Measurements from ENCODE around the gene KIT.

KIT gene

GRCh38 chr4:54661169-54661568, 3.4 kb downstream of the KIT start:
- no peak for DNase-seq

DNA sequence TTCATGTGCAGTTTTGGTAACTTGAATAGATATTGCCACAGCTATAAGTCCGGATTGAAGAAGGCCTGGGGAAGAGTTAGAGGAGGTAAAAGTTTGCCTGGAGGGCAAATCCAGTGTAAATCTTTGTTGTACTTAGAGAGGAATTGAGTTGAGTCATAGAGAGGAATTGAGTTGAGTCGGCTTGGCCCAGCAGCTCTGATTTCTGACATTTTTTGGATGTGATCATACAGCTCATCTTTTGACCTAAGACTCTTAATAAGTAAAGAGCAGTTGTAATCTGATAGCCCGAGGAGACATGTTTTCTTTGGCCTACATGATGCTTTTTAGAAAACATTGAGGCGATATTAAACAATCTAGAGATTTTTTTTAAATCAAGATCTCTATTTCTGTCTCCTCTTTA, 3.9 kb downstream of the KIT start:
- no peak for DNase-seq

DNA sequence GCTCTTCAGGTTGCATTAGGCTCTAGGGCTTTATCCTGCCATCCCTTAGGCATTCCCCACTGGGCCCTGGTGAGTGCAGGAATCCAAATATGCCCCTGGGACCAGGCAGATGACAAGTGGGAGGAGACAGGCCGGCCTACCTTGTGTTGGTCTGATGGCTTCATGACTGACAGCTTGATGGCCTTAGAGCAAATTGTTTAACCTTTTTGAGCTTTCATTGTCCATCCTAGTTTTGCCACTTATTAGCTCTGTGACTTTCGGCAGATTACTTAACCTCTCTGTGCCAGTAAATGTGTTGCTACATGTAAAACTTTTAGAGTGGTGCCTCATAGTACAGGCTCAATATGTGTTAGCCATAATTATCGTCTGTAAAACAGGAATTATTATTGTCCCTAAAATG, 4.4 kb downstream of the KIT start:
- no peak for DNase-seq

DNA sequence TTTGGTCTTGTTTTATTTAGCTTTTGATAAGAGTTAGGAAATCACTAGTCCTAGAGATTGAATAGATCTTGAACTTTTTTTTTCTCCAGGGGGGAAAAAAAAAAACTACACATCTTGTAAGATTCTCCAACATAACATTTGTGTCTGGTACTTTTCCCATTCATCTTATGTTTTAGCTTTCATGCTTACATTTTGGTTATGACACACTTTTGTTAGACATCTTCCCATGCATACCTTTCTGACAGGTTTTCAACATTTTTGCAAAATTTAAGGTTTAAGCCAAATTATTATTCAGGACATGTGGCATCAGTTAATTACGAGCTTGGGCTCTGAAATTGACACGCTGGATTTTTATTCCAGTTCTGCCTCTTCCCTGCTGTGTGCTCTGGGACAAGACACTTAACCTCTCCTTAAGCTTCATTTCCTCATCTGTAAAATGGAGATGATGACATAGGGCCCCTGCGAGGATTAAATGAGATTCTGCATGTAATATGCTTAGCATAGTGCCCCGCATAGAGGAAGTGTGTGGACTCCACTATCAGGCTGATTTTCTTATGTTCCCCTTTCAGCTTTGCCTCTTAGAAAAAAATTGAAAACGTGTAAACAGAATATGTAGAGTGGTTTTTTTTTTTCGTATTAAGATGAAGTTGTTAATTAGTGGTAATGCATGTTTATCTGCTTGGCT, 5.3 kb downstream of the KIT start:
- DNase-seq = no peak

GRCh38 chr4:54664400-54664799, 6.6 kb downstream of the KIT start:
- DNase-seq = no peak

- DNase-seq = no peak
Measured at GRCh38 chr4:54668014-54668611, 10.4 kb downstream of the KIT start.

DNA sequence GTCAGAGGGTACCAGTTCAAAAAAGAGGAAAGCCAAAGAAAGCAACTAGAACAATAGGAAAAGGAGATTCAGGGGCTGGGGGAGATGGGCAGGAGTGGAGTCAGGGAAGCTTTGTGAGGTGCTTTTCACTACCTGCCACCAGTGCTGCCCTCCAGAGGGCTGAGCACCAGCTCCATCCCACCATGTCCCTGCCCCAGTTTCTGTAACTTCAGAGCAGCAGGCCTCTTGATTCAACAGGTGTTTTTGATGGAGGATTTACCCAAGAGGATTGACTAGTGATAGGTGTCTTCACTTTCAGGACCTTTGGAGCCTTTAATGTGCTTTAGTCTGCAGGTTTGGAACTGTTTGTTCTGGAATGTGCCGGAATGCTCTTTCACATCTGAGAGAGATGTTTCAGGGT, 12.1 kb downstream of the KIT start:
- DNase-seq = no peak

- no peak for DNase-seq
Measured at GRCh38 chr4:54675721-54676461, 18.1 kb downstream of the KIT start.

- no peak for DNase-seq
Measured at GRCh38 chr4:54676658-54677057, 18.9 kb downstream of the KIT start.

DNA sequence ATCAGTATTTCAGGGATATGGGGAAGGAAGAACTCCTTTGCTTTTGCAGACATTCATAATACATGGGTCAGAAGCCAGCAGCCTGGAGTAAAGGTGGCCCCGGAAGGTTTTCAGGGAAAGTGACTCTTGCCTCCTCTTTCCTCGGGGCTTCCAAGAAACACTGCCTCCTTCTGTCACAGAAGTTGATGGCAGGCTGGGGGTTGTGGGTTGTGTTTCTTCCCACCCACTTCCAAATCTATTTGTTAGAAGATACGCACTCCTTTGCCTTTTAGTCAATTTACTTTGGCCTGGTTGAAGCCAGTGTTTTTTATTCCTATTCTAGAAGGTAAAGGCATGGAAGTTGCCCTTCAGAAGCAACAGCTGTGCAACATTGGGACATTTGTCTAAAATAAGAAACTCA, 19.7 kb downstream of the KIT start:
- DNase-seq = no peak

DNA sequence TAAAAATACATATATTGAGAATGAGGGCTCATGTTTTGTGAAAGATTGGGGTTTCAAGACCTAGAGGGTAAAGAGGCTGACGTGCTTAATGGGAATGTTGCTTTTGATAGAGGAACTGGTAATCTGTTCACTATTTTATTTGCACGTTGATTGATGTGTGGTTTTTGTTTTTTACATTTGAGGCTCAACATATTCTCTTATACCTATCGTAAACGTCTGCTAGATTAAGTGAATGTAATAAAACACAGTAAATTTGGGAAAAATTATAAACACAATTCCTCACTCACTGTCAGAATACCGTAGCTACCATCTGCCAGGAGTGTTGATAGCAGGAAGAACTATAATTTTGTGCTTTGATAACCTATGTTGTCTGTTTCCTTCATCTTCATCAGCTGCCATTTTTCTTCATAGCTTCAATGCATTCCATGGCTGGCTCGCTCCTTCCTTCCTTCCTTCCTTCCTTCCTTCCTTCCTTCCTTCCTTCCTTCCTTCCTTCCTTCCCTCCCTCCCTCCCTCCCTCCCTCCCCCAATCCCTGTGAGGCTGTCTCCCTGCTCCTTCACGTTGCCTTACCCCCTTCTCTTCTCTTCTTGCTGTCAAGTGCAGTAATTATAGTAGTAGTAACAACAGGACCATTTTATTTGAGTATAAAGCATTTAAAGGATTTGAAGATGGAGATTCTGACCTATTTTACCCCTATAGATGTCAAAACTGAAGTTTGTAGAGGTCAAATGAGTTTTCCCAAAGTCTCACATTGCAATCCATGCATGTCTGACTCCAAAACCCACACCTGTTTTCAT, 20.3 kb downstream of the KIT start:
- DNase-seq = no peak

DNA sequence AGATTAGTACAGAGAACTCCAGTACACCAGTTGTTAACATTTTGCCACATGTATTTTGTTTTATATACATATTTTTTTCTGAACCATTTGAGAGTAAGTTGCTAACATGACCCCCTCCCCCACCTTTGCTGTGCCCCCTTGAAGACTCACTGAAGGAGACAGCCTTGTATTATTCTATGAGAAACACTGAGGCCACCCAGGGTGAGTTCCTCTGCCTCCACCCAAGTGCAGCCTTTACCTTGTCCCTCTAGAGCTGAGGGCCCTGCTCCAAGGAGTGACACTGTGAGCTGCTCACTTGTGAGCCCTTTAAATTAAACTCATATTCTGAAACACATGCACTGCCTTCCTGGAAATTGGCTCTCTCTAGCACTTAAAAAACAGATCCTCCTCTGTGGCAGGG, 21.1 kb downstream of the KIT start:
- DNase-seq = no peak

- no peak for DNase-seq
Measured at GRCh38 chr4:54679813-54680212, 22.1 kb downstream of the KIT start.

GRCh38 chr4:54683616-54684346, 26.0 kb downstream of the KIT start:
- DNase-seq = peak in 1 of 2 experiments; percentile 8

DNA sequence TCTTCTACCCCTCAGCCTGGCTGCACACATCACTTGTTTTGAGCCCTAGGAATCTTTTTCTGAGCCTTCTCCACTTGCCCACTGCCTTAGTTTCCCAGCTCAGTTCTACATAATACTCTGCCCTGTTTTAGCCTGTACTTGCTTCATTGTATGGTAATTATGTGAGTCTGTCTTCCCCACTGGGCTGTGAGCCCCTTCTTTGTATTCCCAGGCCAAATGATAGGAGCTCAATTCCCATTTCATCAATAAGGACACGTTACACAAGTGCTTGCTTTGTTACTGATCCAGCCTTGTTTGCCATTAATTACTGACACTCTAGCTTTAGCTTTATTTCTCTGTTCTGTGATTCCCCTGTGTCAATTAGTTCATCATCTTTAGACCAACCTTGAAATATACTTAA, 28.1 kb downstream of the KIT start:
- no peak for DNase-seq

DNA sequence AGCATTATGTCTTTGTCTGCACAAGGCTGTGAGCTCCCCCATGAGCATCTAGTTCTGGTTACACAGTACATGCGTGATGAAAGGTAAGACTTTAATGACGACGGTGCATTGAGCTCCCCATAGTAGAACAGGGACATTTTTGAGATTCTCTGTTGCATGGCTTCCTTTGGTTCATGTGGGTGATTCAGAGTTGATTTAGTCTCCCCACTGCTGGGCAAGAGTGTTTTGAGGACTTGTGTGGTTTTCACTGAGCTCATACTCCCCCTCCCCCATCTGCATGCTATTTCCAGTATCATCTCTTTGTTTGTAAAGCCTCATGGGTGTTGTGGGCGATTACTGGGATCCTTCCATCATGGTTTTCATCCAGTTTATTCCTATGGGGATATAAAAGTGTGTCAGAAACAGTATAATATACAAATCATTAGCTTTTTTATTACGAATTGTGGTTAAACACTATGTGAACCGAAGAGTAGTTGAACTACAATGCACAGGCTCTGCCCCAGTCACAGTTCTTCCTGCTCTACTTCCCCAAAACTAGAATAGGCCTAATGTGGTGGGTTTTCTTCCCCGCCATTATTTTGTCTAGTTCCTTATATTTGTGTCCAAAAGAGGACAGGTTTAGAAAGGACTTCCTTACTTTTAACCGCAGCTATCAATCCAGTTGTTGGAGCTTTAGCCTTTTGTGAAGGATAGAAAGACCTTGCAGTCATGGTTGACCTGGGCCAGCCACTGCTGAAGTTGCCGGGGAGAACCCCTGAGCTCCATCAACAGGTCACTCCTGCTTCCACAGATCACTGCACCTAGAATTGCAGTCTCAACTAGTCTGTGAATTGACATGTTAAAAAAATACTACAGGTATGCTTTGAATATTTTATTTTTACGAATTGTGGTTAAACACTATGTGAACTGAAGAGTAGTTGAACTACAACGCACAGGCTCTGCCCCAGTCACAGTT, 30.4 kb downstream of the KIT start:
- DNase-seq = no peak

- DNase-seq = no peak
Measured at GRCh38 chr4:54695337-54695736, 37.6 kb downstream of the KIT start.

GRCh38 chr4:54695788-54696187, 38.0 kb downstream of the KIT start:
- no peak for DNase-seq

DNA sequence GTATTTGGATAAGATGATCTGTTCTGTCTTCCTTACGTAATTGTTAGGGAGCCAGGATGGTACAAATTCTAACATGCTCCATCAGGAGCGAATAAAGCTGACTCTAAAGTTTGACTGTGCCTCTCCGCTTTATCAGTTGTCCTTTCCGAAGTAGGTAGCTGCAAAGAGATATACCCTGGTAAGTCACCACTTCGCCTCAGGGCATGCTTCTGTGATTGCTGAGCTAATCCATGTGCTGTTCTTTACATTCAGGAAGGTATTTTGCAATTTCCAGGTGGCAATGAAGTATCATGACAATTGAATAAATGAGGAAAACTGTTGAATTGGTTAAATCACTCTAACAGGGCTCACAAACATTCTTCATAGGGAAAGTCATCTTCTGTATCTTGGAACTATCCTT, 38.9 kb downstream of the KIT start:
- no peak for DNase-seq

DNA sequence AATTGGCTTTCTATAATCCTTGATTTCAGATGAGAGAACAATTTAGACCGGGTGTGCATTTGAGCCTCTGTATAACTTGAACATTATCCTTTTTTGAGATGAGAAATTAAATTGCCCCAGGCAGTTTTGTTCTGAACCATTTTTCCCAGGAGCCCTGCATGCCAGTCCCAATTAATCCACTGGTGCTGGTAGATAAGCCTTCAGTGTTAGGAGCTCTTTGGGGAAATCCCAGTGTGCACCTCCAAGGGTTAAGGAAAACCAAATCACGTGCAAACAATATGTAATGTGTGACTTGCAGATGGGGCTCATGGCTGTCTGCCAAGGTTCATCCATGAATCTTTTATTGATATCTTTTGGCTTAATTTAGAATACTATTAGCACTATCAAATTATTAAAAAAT, 43.2 kb downstream of the KIT start:
- no peak for DNase-seq

DNA sequence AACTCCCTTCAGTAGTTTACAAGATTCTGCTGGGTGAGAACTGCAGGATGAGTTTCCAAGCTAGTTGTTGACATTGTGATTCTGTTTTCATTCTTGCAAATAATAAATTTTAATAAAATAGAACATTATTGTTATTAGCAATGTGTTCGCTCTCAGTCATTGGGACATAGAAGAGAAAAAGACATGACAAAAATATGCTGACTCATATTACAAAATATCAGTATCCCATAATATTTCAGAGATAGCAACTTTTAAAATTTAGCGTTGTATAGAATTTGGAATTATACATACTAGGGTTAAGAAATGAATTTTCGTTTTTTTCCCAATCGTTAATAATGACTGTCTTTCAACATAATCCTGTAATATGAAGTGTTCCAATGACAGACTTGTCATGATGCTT, 45.4 kb downstream of the KIT start:
- DNase-seq = no peak

DNA sequence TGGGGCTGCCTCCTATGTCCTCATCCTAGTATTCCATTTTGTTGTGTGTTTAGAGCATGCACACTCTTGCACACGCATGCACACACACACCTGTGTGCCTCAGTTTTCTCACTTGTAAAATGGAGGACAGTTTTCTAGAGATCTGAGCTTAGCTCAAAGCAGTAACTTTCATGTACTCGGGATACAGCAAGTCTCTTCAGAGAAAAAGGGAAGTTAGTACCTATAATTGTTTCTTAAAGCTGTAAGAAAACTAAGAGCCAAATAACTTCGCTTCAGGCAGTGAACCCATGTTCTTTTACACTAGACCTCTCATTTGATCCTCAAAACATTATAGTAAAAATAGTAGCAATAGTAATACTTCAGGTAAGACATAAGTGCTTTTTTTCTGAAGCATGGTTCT, 49.6 kb downstream of the KIT start:
- no peak for DNase-seq
